Loucy (cell line): ENCODE results near the gene ITGA6.

Experiments
- EZH2phosphoT487 ChIP-seq: fragments of 200-600 bp; IDR thresholded peaks from 2 replicates; pipeline ENCODE4 v1.6.1; 2018; ENCODE audit warnings: antibody characterized with exemption, mild to moderate bottlenecking, moderate library complexity, borderline replicate concordance
- TF ChIP-seq, protein P1 (sequence below): fragments of 200-600 bp; sonication (generic); conservative IDR thresholded peaks from 2 replicates; pipeline ENCODE4 v1.5.1; 2014; ENCODE audit warnings: mild to moderate bottlenecking, antibody characterized with exemption, low read length

- TF ChIP-seq, protein P1, sequence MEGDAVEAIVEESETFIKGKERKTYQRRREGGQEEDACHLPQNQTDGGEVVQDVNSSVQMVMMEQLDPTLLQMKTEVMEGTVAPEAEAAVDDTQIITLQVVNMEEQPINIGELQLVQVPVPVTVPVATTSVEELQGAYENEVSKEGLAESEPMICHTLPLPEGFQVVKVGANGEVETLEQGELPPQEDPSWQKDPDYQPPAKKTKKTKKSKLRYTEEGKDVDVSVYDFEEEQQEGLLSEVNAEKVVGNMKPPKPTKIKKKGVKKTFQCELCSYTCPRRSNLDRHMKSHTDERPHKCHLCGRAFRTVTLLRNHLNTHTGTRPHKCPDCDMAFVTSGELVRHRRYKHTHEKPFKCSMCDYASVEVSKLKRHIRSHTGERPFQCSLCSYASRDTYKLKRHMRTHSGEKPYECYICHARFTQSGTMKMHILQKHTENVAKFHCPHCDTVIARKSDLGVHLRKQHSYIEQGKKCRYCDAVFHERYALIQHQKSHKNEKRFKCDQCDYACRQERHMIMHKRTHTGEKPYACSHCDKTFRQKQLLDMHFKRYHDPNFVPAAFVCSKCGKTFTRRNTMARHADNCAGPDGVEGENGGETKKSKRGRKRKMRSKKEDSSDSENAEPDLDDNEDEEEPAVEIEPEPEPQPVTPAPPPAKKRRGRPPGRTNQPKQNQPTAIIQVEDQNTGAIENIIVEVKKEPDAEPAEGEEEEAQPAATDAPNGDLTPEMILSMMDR, result no peak
- TF ChIP-seq EZH2phosphoT487, result no peak
Observed at GRCh38 chr2:172433144-172433543, 5.8 kb downstream of the ITGA6 start.
